GM12878 (cell line): Measurements from ENCODE around the gene ARID1A. TPM values are rescaled to one million over a fixed set of nuclear protein-coding genes. Genes with fewer than 3 reads are reported as not detected.
A peak's percentile ranks its signal among the peaks of the same experiment; 100 is the strongest.

ENCODE experiments used
- BHLHE40 ChIP-seq, 2 experiments: fragments of 450-650 bp in 1 of 2; IDR thresholded peaks; 2 replicates each; pipeline ENCODE4 v1.6.1; 2011 to 2017; ENCODE audit warnings: low read depth in 2 of 2, borderline replicate concordance in 1 of 2, improper control_type of control experiment in 1 of 2, low read length in 1 of 2, mild to moderate bottlenecking in 1 of 2
- CBFB ChIP-seq: IDR thresholded peaks from 2 replicates; pipeline ENCODE4 v1.6.1; 2016; ENCODE audit warnings: antibody characterized with exemption, low read depth
- ESRRA ChIP-seq: IDR thresholded peaks from 2 replicates; pipeline ENCODE4 v1.6.1; 2012; ENCODE audit warnings: mild to moderate bottlenecking, low read length, improper control_type of control experiment
- FOS ChIP-seq: IDR thresholded peaks from 3 replicates; pipeline ENCODE4 v1.6.1; 2011; ENCODE audit warnings: borderline replicate concordance; ENCODE audit not compliant: insufficient read length; ENCODE audit errors: extremely low read depth
- FOXK2 ChIP-seq: fragments of 450-650 bp; IDR thresholded peaks from 2 replicates; pipeline ENCODE4 v1.6.1; 2017; ENCODE audit warnings: mild to moderate bottlenecking, moderate library complexity
- HSF1 ChIP-seq: fragments of 150-350 bp; IDR thresholded peaks from 2 replicates; pipeline ENCODE4 v1.6.1; 2014; ENCODE audit warnings: mild to moderate bottlenecking, low read depth, low read length
- IKZF2 ChIP-seq, 2 experiments: fragments of 450-650 bp; IDR thresholded peaks; 2 replicates each; pipeline ENCODE4 v1.6.1; 2017; ENCODE audit warnings: mild to moderate bottlenecking in 2 of 2, moderate library complexity in 2 of 2
- JUNB ChIP-seq: IDR thresholded peaks from 2 replicates; pipeline ENCODE4 v1.6.1; 2016; ENCODE audit warnings: antibody characterized with exemption, mild to moderate bottlenecking
- JUND ChIP-seq: IDR thresholded peaks from 2 replicates; pipeline ENCODE4 v1.6.1; 2012; ENCODE audit warnings: low read depth, mild to moderate bottlenecking, low read length, improper control_type of control experiment, moderate library complexity
- MEF2A ChIP-seq: IDR thresholded peaks from 2 replicates; pipeline ENCODE4 v1.6.1; 2011; ENCODE audit warnings: low read depth, mild to moderate bottlenecking, low read length, moderate library complexity; ENCODE audit not compliant: insufficient read depth
- NFYB ChIP-seq: IDR thresholded peaks from 2 replicates; pipeline ENCODE4 v1.6.1; 2011; ENCODE audit warnings: low read depth, mild to moderate bottlenecking, low read length, improper control_type of control experiment, moderate library complexity; ENCODE audit not compliant: insufficient read depth
- NR2C1 ChIP-seq: fragments of 450-650 bp; IDR thresholded peaks from 2 replicates; pipeline ENCODE4 v1.6.1; 2017; ENCODE audit warnings: antibody characterized with exemption, mild to moderate bottlenecking, moderate library complexity
- REST ChIP-seq: IDR thresholded peaks from 2 replicates; pipeline ENCODE4 v1.6.1; 2012; ENCODE audit warnings: mild to moderate bottlenecking, low read depth, low read length
- SMARCA5 ChIP-seq: fragments of 450-650 bp; IDR thresholded peaks from 2 replicates; pipeline ENCODE4 v1.6.1; 2017; ENCODE audit warnings: mild to moderate bottlenecking
- TAF1 ChIP-seq: IDR thresholded peaks from 2 replicates; pipeline ENCODE4 v1.6.1; 2011; ENCODE audit warnings: mild to moderate bottlenecking, low read depth, low read length, borderline replicate concordance
- USF2 ChIP-seq: IDR thresholded peaks from 2 replicates; pipeline ENCODE4 v1.6.1; 2011; ENCODE audit warnings: low read depth, low read length, improper control_type of control experiment, borderline replicate concordance
- YY1 ChIP-seq: IDR thresholded peaks from 2 replicates; pipeline ENCODE4 v1.6.1; 2011; ENCODE audit warnings: low read depth, mild to moderate bottlenecking, low read length
- ZBTB33 ChIP-seq: fragments of 450-650 bp; IDR thresholded peaks from 2 replicates; pipeline ENCODE4 v1.6.1; 2017; ENCODE audit warnings: mild to moderate bottlenecking
- ZNF687 ChIP-seq: fragments of 450-650 bp; IDR thresholded peaks from 2 replicates; pipeline ENCODE4 v1.6.1; 2017; ENCODE audit warnings: mild to moderate bottlenecking, moderate library complexity
- polyA plus RNA-seq, 11 experiments: library from polyadenylated mRNA; depleted of rRNA in 4 of 11; unstranded in 6 of 11; stranded (reverse) in 5 of 11; fragments of >200 nt; fragmentation: Nextera tagmentation in 4 of 11; fragmentation: Illumina TruSeq in 1 of 11; extraction: Ambion mirVana in 4 of 11; extraction: Trizol in 1 of 11; gene quantifications; 1 replicate in 1 of 11; 2 replicates in 10 of 11; pipeline versions ENCODE4 v1.2.1 to v1.2.3, GENCODE V29; 2011 to 2016; ENCODE audit warnings: inconsistent platforms in 2 of 11, missing spikeins in 2 of 11, low read depth in 1 of 11
- total RNA-seq, 4 experiments: library from RNA; depleted of rRNA in 3 of 4; stranded (reverse); fragments of >200 nt in 3 of 4; fragmentation: Illumina TruSeq in 1 of 4; extraction: Trizol in 1 of 4; gene quantifications; 2 replicates each; pipeline versions ENCODE4 v1.2.1 to v1.2.3, GENCODE V29; 2013 to 2021

Gene ARID1A
- total and polyA plus RNA-seq, 10 of the 15 experiments (the other 5 are each of a cell fraction or from before 2014, with no cell fraction given) = 10.0 to 98.0 (median 23.5) TPM

- TF ChIP-seq ZBTB33 = no peak
- TF ChIP-seq CBFB = no peak
- no peak for TF ChIP-seq FOXK2
- no peak for TF ChIP-seq BHLHE40 (IDR thresholded peaks at IDR 0.05; ENCODE audit: borderline replicate concordance in 1 of 2, low read depth in 2 of 2, low read length in 1 of 2)
- no peak for TF ChIP-seq YY1
- no peak for TF ChIP-seq JUND
- TF ChIP-seq REST = no peak
- no peak for TF ChIP-seq FOS
- 0 out of 2 replicates have a peak, but pooled peaks have one; percentile 14 for TF ChIP-seq MEF2A
- no peak for TF ChIP-seq TAF1
- TF ChIP-seq NR2C1 = no peak
- TF ChIP-seq ZNF687 = no peak
- no peak for TF ChIP-seq SMARCA5
- TF ChIP-seq IKZF2 (IDR thresholded peaks at IDR 0.05) = peak in 1 of 2 experiments; percentile 20; a peak in 1 of 4 replicates
- no peak for TF ChIP-seq NFYB
- TF ChIP-seq USF2 = no peak
- no peak for TF ChIP-seq HSF1
- TF ChIP-seq JUNB = no peak; the same call in 1 of the 2 replicates
- no peak for TF ChIP-seq ESRRA
Measured at GRCh38 chr1:26702680-26703038, 6.8 kb downstream of the ARID1A start (continued).
